Astrocyte (in vitro differentiated cells and primary cell): ENCODE measurements around the gene SSU72. TPM values are rescaled to one million over a fixed set of nuclear protein-coding genes. Genes with fewer than 3 reads are reported as not detected.

Source experiments
- DNase-seq: peaks from one replicate; pipeline ENCODE4 v3.0.0-alpha.2; 2010; ENCODE audit warnings: low read depth
- FAIRE-seq: peaks from 2 replicates; lab custom pipeline; 2011; peaks lifted over from hg19 to GRCh38; lab: Jason Lieb, UNC
- H2AFZ ChIP-seq: 2 replicates; pipeline ENCODE4 v1.6.0; 2012; ENCODE audit warnings: low read depth, low read length, inconsistent platforms
- H3K27ac ChIP-seq: 2 replicates; pipeline ENCODE4 v1.5.1; 2011; ENCODE audit warnings: low read depth, low read length, inconsistent platforms
- H3K27me3 ChIP-seq: 2 replicates; pipeline ENCODE4 v1.6.0; 2011; ENCODE audit warnings: low read length, inconsistent platforms; ENCODE audit not compliant: insufficient read depth
- H3K36me3 ChIP-seq: 2 replicates; pipeline ENCODE4 v1.5.1; 2011; ENCODE audit warnings: low read length, inconsistent platforms; ENCODE audit not compliant: insufficient read depth
- H3K4me1 ChIP-seq: 2 replicates; pipeline ENCODE4 v1.5.1; 2011; ENCODE audit warnings: low read length, inconsistent platforms; ENCODE audit not compliant: insufficient read depth
- H3K4me2 ChIP-seq: 2 replicates; pipeline ENCODE4 v1.6.0; 2012; ENCODE audit warnings: low read length, inconsistent platforms
- H3K4me3 ChIP-seq: 2 replicates; pipeline ENCODE4 v1.5.1; 2011; ENCODE audit warnings: low read depth, mild to moderate bottlenecking, low read length, inconsistent platforms; ENCODE audit not compliant: insufficient read depth
- H3K79me2 ChIP-seq: 2 replicates; pipeline ENCODE4 v1.6.0; 2012; ENCODE audit warnings: mild to moderate bottlenecking, low read length, inconsistent platforms; ENCODE audit not compliant: insufficient read depth
- H3K9ac ChIP-seq: 2 replicates; pipeline ENCODE4 v1.6.0; 2012; ENCODE audit warnings: mild to moderate bottlenecking, low read length, inconsistent platforms
- H3K9me3 ChIP-seq: 2 replicates; pipeline ENCODE4 v1.5.1; 2012; ENCODE audit warnings: low read depth, mild to moderate bottlenecking, low read length, inconsistent platforms; ENCODE audit not compliant: insufficient read depth
- H4K20me1 ChIP-seq: 2 replicates; pipeline ENCODE4 v1.6.0; 2012; ENCODE audit warnings: low read length, inconsistent platforms; ENCODE audit not compliant: insufficient read depth
- H3K27ac Mint-ChIP-seq: one replicate; pipeline ENCODE4 v1.8.0; 2021; ENCODE audit warnings: mild to moderate bottlenecking, mixed read lengths; ENCODE audit not compliant: unreplicated experiment
- H3K27me3 Mint-ChIP-seq: one replicate; pipeline ENCODE4 v1.8.0; 2021; ENCODE audit warnings: low read depth, mixed read lengths; ENCODE audit not compliant: unreplicated experiment
- H3K36me3 Mint-ChIP-seq: one replicate; pipeline ENCODE4 v1.8.0; 2021; ENCODE audit warnings: low read depth, mixed read lengths; ENCODE audit not compliant: unreplicated experiment
- H3K4me1 Mint-ChIP-seq: one replicate; pipeline ENCODE4 v1.8.0; 2021; ENCODE audit warnings: low read depth, mixed read lengths; ENCODE audit not compliant: unreplicated experiment
- H3K4me3 Mint-ChIP-seq: one replicate; pipeline ENCODE4 v1.8.0; 2021; ENCODE audit warnings: mild to moderate bottlenecking, moderate library complexity, mixed read lengths; ENCODE audit not compliant: unreplicated experiment
- H3K9me3 Mint-ChIP-seq: one replicate; pipeline ENCODE4 v1.8.0; 2021; ENCODE audit warnings: mild to moderate bottlenecking, mixed read lengths; ENCODE audit not compliant: unreplicated experiment
- CTCF ChIP-seq: IDR thresholded peaks from 2 replicates; pipeline ENCODE4 v1.5.1; 2011; ENCODE audit warnings: low read depth, mild to moderate bottlenecking, inconsistent platforms, low read length, moderate library complexity; ENCODE audit not compliant: insufficient read depth
- EZH2 ChIP-seq: IDR thresholded peaks from 2 replicates; pipeline ENCODE4 v1.6.1; 2012; ENCODE audit warnings: mild to moderate bottlenecking, low read length, inconsistent platforms; ENCODE audit not compliant: insufficient read depth
- total RNA-seq: library from RNA; stranded (reverse); gene quantifications from 2 replicates; pipeline ENCODE4 v1.2.1, GENCODE V29; 2021

Gene SSU72
- total RNA-seq, 1 donor from 2014 or later, result 145 TPM

GRCh38 chr1:1610796-1611195 lies 36.1 kb upstream of the SSU72 start:
- peaks cover 6% of the 10 kb centered on the region for H3K27me3 Mint-ChIP-seq
- H3K4me1 ChIP-seq, result peaks cover 14% of the 10 kb centered on the region
- no peak overlapping the region for H3K4me3 Mint-ChIP-seq
- H2AFZ ChIP-seq, result no peak overlapping the region
- H3K36me3 Mint-ChIP-seq, result peaks cover 4% of the 10 kb centered on the region
- no peak overlapping the region for H3K27ac Mint-ChIP-seq
- FAIRE-seq (no peak), DNase-seq (no peak)
- H3K36me3 ChIP-seq, result no peaks in the 10 kb centered on the region
- H3K4me3 ChIP-seq, result no peak overlapping the region
- peaks cover 11% of the 10 kb centered on the region for H3K4me1 Mint-ChIP-seq
- H3K27ac ChIP-seq, result no peak overlapping the region
- no peaks in the 10 kb centered on the region for H3K27me3 ChIP-seq
- H3K9me3 Mint-ChIP-seq, result no peaks in the 10 kb centered on the region
- TF ChIP-seq CTCF (no peak), EZH2 (no peak)
- peaks cover 17% of the 10 kb centered on the region for H3K79me2 ChIP-seq
- no peak overlapping the region for H3K9ac ChIP-seq
- H4K20me1 ChIP-seq, result peaks cover 23% of the 10 kb centered on the region
- no peaks in the 10 kb centered on the region for H3K9me3 ChIP-seq
- H3K4me2 ChIP-seq, result no peak overlapping the region

GRCh38 chr1:1609822-1610485 lies 35.3 kb upstream of the SSU72 start:
- Mint-ChIP-seq H3K9me3 (no peaks in the 10 kb centered on the region), H3K4me3 (no peak overlapping the region), H3K27me3 (peaks cover 7% of the 10 kb centered on the region), H3K36me3 (peaks cover 4% of the 10 kb centered on the region), H3K27ac (peak overlapping the region; percentile 41), H3K4me1 (peaks cover 11% of the 10 kb centered on the region)
- Histone ChIP-seq H2AFZ (no peak overlapping the region), H3K9me3 (no peaks in the 10 kb centered on the region), H3K36me3 (no peaks in the 10 kb centered on the region), H3K27ac (no peak overlapping the region), H3K79me2 (peaks cover 16% of the 10 kb centered on the region), H4K20me1 (peaks cover 22% of the 10 kb centered on the region), H3K4me1 (peaks cover 14% of the 10 kb centered on the region), H3K4me3 (no peak overlapping the region), H3K9ac (no peak overlapping the region), H3K27me3 (no peaks in the 10 kb centered on the region), H3K4me2 (no peak overlapping the region)
- DNase-seq, result no peak
- no peak for FAIRE-seq
- TF ChIP-seq CTCF, result no peak
- no peak for TF ChIP-seq EZH2

- H3K9ac ChIP-seq, result no peak overlapping the region
- H3K4me3 Mint-ChIP-seq, result no peak overlapping the region
- TF ChIP-seq CTCF (no peak), EZH2 (no peak)
- no peaks in the 10 kb centered on the region for H4K20me1 ChIP-seq
- peaks cover 7% of the 10 kb centered on the region for H3K4me1 Mint-ChIP-seq
- peaks cover 2% of the 10 kb centered on the region for H3K36me3 Mint-ChIP-seq
- no peaks in the 10 kb centered on the region for H3K9me3 Mint-ChIP-seq
- FAIRE-seq (no peak), DNase-seq (no peak)
- peaks cover 2% of the 10 kb centered on the region for H3K27me3 ChIP-seq
- H3K36me3 ChIP-seq, result no peaks in the 10 kb centered on the region
- H3K9me3 ChIP-seq, result no peaks in the 10 kb centered on the region
- H3K4me3 ChIP-seq, result no peak overlapping the region
- no peak overlapping the region for H3K27ac ChIP-seq
- H2AFZ ChIP-seq, result no peak overlapping the region
- no peaks in the 10 kb centered on the region for H3K79me2 ChIP-seq
- H3K4me2 ChIP-seq, result no peak overlapping the region
- H3K27ac Mint-ChIP-seq, result no peak overlapping the region
- peaks cover 25% of the 10 kb centered on the region for H3K27me3 Mint-ChIP-seq
- no peaks in the 10 kb centered on the region for H3K4me1 ChIP-seq
These were observed 31.6 kb upstream of the SSU72 start for GRCh38 chr1:1606232-1606631.
